Ishikawa (cell line): Measurements from ENCODE around the gene VEZF1.

Experiments
- CEBPB ChIP-seq: IDR thresholded peaks from 2 replicates; pipeline ENCODE4 v1.6.1; 2012
- CREB1 ChIP-seq: IDR thresholded peaks from 2 replicates; pipeline ENCODE4 v1.6.1; 2012; ENCODE audit warnings: low read depth
- EGR1 ChIP-seq: IDR thresholded peaks from 2 replicates; pipeline ENCODE4 v1.6.1; 2012
- EP300 ChIP-seq: IDR thresholded peaks from 2 replicates; pipeline ENCODE4 v1.6.1; 2012; ENCODE audit warnings: borderline replicate concordance
- FOXM1 ChIP-seq: IDR thresholded peaks from 2 replicates; pipeline ENCODE4 v1.6.1; 2012; ENCODE audit warnings: low read depth, borderline replicate concordance
- NFIC ChIP-seq: IDR thresholded peaks from 2 replicates; pipeline ENCODE4 v1.6.1; 2012
- RAD21 ChIP-seq: IDR thresholded peaks from 2 replicates; pipeline ENCODE4 v1.6.1; 2012; ENCODE audit warnings: low read depth
- TAF1 ChIP-seq: IDR thresholded peaks from 2 replicates; pipeline ENCODE4 v1.6.1; 2012; ENCODE audit warnings: low read depth, mild to moderate bottlenecking
- TCF12 ChIP-seq: IDR thresholded peaks from 2 replicates; pipeline ENCODE4 v1.6.1; 2012; ENCODE audit warnings: low read depth
- TEAD4 ChIP-seq: IDR thresholded peaks from 2 replicates; pipeline ENCODE4 v1.6.1; 2012
- YY1 ChIP-seq: IDR thresholded peaks from 2 replicates; pipeline ENCODE4 v1.6.1; 2012; ENCODE audit warnings: low read depth
- ZBTB7A ChIP-seq: IDR thresholded peaks from 2 replicates; pipeline ENCODE4 v1.6.1; 2012; ENCODE audit warnings: low read depth
- TF ChIP-seq, protein P1 (sequence below): IDR thresholded peaks from 2 replicates; pipeline ENCODE4 v1.6.1; 2012
- TF ChIP-seq, protein P2 (sequence below): IDR thresholded peaks from 2 replicates; pipeline ENCODE4 v1.6.1; 2012; ENCODE audit warnings: low read depth, mild to moderate bottlenecking
- TF ChIP-seq, protein P3 (sequence below): IDR thresholded peaks from 2 replicates; pipeline ENCODE4 v1.6.1; 2012

Gene VEZF1

DNA sequence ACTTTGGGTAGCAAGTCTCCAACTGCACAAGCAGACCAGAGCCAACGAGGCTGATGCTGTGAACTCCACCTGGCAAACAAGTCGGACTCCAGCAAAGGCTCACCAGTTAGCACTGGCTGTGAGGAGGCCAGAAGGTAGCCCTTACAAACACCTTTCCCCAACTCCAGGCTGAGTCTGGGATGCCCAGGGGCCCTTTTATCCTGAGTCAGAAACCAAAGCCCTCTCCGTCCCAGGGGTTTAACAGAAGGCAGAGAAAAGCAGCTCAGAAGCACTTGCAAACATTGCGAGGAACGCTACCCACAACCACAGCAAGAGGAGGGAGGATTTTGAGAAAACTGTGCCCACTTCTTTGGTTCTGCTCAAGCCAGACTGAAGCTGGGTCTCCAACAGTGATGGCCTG is 57.8 kb downstream of the VEZF1 start:
- no peak for TF ChIP-seq EP300
- no peak for TF ChIP-seq RAD21
- TF ChIP-seq, protein P1, sequence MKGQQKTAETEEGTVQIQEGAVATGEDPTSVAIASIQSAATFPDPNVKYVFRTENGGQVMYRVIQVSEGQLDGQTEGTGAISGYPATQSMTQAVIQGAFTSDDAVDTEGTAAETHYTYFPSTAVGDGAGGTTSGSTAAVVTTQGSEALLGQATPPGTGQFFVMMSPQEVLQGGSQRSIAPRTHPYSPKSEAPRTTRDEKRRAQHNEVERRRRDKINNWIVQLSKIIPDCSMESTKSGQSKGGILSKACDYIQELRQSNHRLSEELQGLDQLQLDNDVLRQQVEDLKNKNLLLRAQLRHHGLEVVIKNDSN = no peak
- no peak for TF ChIP-seq CEBPB
- TF ChIP-seq TCF12 = no peak
- TF ChIP-seq EGR1 = no peak
- TF ChIP-seq, protein P2, sequence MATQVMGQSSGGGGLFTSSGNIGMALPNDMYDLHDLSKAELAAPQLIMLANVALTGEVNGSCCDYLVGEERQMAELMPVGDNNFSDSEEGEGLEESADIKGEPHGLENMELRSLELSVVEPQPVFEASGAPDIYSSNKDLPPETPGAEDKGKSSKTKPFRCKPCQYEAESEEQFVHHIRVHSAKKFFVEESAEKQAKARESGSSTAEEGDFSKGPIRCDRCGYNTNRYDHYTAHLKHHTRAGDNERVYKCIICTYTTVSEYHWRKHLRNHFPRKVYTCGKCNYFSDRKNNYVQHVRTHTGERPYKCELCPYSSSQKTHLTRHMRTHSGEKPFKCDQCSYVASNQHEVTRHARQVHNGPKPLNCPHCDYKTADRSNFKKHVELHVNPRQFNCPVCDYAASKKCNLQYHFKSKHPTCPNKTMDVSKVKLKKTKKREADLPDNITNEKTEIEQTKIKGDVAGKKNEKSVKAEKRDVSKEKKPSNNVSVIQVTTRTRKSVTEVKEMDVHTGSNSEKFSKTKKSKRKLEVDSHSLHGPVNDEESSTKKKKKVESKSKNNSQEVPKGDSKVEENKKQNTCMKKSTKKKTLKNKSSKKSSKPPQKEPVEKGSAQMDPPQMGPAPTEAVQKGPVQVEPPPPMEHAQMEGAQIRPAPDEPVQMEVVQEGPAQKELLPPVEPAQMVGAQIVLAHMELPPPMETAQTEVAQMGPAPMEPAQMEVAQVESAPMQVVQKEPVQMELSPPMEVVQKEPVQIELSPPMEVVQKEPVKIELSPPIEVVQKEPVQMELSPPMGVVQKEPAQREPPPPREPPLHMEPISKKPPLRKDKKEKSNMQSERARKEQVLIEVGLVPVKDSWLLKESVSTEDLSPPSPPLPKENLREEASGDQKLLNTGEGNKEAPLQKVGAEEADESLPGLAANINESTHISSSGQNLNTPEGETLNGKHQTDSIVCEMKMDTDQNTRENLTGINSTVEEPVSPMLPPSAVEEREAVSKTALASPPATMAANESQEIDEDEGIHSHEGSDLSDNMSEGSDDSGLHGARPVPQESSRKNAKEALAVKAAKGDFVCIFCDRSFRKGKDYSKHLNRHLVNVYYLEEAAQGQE = no peak
- TF ChIP-seq FOXM1 = no peak
- no peak for TF ChIP-seq NFIC
- TF ChIP-seq, protein P3, sequence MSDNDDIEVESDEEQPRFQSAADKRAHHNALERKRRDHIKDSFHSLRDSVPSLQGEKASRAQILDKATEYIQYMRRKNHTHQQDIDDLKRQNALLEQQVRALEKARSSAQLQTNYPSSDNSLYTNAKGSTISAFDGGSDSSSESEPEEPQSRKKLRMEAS = no peak
- no peak for TF ChIP-seq TAF1
- no peak for TF ChIP-seq ZBTB7A
- TF ChIP-seq CREB1 = no peak
- no peak for TF ChIP-seq TEAD4
- no peak for TF ChIP-seq YY1

DNA sequence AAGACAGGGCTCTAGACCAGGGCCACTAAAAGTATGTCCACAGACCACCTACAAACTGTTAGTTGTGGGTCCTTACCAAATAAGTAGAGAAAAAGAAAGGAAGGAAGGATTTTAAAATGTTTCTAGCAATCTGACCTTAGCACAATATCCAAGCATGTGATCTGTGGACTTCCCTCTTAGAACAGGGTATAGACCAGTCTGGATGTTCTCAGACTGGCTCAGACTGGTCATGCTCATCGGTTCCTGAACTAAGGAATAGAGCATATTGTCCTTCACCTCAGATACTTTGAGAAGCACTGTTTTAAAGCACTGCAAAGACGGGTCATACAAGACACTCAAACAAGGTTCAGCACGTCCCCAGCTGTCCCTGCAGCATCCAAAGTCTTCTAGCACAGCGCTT is 58.7 kb downstream of the VEZF1 start:
- TF ChIP-seq, protein P2 = no peak
- no peak for TF ChIP-seq ZBTB7A
- TF ChIP-seq EGR1 = no peak

DNA sequence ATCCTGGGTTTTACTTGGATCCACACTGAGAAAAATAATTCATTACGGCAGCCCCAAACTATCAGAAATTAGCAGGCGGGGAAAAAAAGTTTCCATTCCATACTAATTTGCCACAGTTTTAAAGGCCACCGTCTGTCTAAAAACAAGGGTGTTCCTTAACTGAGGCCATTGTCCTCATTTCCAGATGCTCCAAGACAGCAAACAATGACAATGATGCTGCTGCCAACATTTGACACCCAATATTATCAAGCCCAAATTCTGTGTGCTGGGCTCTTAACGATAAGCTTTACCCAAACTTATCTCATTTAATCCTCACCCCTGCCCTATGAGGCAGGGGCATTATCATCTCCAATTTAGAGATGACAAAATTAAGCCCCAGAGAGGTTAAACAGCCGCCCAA is 59.1 kb downstream of the VEZF1 start:
- TF ChIP-seq YY1 (no peak), EGR1 (no peak), ZBTB7A (no peak), TEAD4 (no peak), FOXM1 (no peak), CREB1 (no peak), TAF1 (no peak)
- TF ChIP-seq, protein P2 = no peak
- TF ChIP-seq, protein P3 = no peak

DNA sequence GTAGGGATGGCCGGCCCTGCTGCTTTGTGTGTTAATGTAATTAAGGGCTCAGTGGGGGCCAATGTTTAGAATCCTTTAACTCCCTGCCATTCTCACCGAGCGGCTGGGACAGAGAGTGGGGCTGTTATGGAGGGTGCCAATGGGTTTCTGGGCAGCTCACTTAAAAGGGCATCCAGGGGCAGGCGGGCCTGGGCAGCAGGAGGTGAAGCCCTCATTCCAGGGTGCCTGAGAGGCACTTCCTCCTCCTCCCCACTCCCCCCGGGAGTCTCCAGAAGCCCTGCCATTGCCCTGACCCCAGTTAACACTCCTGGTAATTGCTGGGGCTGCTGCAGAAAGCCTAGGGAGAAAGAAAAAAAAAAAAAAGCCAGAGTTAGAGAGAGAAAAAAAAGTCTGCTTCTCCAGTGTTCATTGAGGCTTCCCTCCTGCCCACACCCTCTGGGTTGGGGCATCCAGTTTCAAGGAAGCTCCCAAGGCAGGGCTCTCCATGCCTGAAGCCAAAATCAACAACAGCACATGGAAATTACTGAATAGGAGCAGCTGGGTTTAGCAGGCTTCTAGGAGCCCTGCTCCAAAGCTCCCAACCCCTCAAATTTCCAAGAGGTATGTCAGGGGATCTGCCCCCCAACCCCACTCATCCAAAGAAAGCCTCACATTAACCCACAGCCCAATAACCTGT is 60.9 kb downstream of the VEZF1 start:
- TF ChIP-seq CREB1 (no peak), FOXM1 (peak; percentile 69; the same call in 1 of the 2 replicates), NFIC (peak; percentile 50), EGR1 (no peak), EP300 (peak; percentile 85), ZBTB7A (no peak), TCF12 (peak; percentile 86), RAD21 (no peak), YY1 (no peak), CEBPB (no peak), TAF1 (no peak), TEAD4 (peak; percentile 32; the same call in 1 of the 2 replicates)
- TF ChIP-seq, protein P1 = no peak
- TF ChIP-seq, protein P2 = no peak
- TF ChIP-seq, protein P3 = peak; percentile 39; the same call in 1 of the 2 replicates
